Stimulated activated CD4-positive, alpha-beta T cell treated with anti-CD3 and anti-CD28 coated beads, Interleukin-15, amount 100 ng/mL, for 24 hours (primary cell): Measurements from ENCODE around the gene MT1M.
A peak's percentile ranks its signal among the peaks of the same experiment; 100 is the strongest.
"Not testable (repeated sequence)": the region's sequence is repeated elsewhere in the genome, so short reads cannot be mapped to it uniquely, and the experiment has no call there.

Source experiments
- DNase-seq: peaks from one replicate; pipeline ENCODE4 v3.0.0-alpha.2; 2020

Gene MT1M

GRCh38 chr16:56609463-56609921, 23.0 kb upstream of the MT1M start:
- DNase-seq: peak; percentile 87

- DNase-seq: peak; percentile 89
Observed at GRCh38 chr16:56610017-56610608, 22.3 kb upstream of the MT1M start.

GRCh38 chr16:56610609-56611111, 21.8 kb upstream of the MT1M start:
- peak; percentile 65 for DNase-seq

- peak; percentile 23 for DNase-seq
Observed at GRCh38 chr16:56611281-56611833, 21.1 kb upstream of the MT1M start.

GRCh38 chr16:56613706-56614105, 18.8 kb upstream of the MT1M start:
- DNase-seq: no peak

GRCh38 chr16:56614549-56614991, 17.9 kb upstream of the MT1M start:
- DNase-seq: peak; percentile 58

- no peak for DNase-seq
Observed at GRCh38 chr16:56615353-56615752, 17.1 kb upstream of the MT1M start.

- no peak for DNase-seq
Observed at GRCh38 chr16:56616608-56617211, 15.7 kb upstream of the MT1M start.

GRCh38 chr16:56617212-56618085, 15.0 kb upstream of the MT1M start:
- DNase-seq: peak; percentile 81

GRCh38 chr16:56618138-56618537, 14.3 kb upstream of the MT1M start:
- no peak for DNase-seq

- DNase-seq: no peak
Observed at GRCh38 chr16:56620339-56620897, 12.0 kb upstream of the MT1M start.

- not testable (repeated sequence) for DNase-seq
Observed at GRCh38 chr16:56621665-56622445, 10.6 kb upstream of the MT1M start.

GRCh38 chr16:56623184-56623583, 9.3 kb upstream of the MT1M start:
- not testable (repeated sequence) for DNase-seq

- no peak for DNase-seq
Observed at GRCh38 chr16:56623637-56624036, 8.8 kb upstream of the MT1M start.

GRCh38 chr16:56625140-56625942, 7.1 kb upstream of the MT1M start, which contains the start of gene MT1E:
Gene MT1E, plus strand, starts transcription at chr16:56625781. Its CDS starts 71 bp downstream, at chr16:56625852.
- DNase-seq: peak; percentile 75

- no peak for DNase-seq
Observed at GRCh38 chr16:56625943-56626654, 6.4 kb upstream of the MT1M start.

GRCh38 chr16:56626685-56627084, 5.8 kb upstream of the MT1M start:
- DNase-seq: no peak

- DNase-seq: no peak
Observed at GRCh38 chr16:56628486-56629350, 3.7 kb upstream of the MT1M start.

GRCh38 chr16:56629531-56629930, 2.9 kb upstream of the MT1M start:
- DNase-seq: no peak
